ENCODE data around the gene PCLO. TPM values are rescaled to one million over a fixed set of nuclear protein-coding genes. Genes with fewer than 3 reads are reported as not detected.

PCLO gene, protein sequence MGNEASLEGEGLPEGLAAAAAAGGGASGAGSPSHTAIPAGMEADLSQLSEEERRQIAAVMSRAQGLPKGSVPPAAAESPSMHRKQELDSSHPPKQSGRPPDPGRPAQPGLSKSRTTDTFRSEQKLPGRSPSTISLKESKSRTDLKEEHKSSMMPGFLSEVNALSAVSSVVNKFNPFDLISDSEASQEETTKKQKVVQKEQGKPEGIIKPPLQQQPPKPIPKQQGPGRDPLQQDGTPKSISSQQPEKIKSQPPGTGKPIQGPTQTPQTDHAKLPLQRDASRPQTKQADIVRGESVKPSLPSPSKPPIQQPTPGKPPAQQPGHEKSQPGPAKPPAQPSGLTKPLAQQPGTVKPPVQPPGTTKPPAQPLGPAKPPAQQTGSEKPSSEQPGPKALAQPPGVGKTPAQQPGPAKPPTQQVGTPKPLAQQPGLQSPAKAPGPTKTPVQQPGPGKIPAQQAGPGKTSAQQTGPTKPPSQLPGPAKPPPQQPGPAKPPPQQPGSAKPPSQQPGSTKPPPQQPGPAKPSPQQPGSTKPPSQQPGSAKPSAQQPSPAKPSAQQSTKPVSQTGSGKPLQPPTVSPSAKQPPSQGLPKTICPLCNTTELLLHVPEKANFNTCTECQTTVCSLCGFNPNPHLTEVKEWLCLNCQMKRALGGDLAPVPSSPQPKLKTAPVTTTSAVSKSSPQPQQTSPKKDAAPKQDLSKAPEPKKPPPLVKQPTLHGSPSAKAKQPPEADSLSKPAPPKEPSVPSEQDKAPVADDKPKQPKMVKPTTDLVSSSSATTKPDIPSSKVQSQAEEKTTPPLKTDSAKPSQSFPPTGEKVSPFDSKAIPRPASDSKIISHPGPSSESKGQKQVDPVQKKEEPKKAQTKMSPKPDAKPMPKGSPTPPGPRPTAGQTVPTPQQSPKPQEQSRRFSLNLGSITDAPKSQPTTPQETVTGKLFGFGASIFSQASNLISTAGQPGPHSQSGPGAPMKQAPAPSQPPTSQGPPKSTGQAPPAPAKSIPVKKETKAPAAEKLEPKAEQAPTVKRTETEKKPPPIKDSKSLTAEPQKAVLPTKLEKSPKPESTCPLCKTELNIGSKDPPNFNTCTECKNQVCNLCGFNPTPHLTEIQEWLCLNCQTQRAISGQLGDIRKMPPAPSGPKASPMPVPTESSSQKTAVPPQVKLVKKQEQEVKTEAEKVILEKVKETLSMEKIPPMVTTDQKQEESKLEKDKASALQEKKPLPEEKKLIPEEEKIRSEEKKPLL (N-terminal part only)
- 0.38 and 0.57 TPM in 2 replicates for total RNA-seq (2014; rRNA removed; shearing (Covaris generic))

DNA sequence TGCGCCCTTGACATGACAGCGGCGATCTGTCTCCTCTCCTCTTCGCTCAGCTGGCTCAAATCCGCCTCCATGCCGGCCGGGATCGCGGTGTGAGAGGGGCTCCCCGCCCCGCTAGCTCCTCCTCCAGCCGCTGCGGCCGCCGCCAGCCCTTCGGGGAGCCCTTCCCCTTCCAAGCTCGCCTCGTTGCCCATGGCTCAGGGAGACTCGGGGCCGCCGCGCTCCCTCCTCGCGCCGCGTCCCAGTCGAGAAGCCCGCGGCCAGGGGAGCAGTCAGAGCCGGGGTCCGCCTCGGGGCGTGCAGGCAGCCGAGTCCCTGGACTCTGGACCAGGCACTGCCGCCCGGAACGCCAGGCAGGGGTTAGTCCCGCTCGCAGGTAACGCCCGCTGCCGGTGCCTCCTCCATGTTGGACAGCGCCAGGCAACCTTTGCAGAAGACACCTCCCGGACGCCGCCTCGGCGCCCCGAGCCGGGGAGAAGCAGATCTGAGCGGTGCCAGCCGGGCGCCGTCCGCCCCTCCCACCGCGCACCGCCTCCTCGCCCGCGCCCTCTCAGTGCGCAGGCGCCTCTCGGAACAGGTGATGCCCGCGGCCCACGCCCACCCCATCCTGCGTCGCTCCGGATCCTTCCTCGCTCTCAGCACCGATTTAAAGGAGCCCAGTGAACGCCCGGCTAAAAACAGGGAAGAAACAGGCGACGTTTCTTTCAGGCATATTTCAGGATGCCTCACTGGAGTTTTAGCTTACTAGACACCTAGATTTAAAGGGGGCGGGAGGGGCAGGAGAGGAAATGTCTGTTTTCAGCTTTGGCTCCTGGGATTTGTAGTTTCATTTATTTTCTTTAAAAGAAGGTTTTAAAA lies at the start of gene PCLO:
Gene PCLO, minus strand, starts transcription at position 483 of the 855 bp plus-strand sequence. Its CDS starts 292 bp downstream, at position 191.
- peak; percentile 96 for DNase-seq (ENCODE audit: low spot score)

DNA sequence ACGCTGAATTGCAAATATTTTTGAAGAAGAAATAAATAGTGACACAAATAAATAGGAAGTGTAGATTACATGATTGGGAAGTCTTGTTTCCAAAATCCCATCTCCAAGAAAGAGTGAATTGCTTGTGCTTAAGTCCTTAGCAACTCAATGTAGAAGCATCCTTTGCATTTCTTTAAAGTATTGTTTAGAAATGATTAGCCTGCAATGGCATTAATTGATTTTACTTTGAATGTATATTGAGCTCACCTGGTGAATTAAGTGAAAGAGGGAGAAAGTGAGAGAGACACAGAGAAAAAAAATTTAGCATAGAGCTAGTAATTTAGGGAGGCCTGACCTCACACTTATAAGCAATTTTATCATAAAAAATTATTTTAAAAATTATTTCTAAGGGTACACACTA lies 49.0 kb upstream of the PCLO start:
- DNase-seq (ENCODE audit: low spot score): no peak

- DNase-seq (ENCODE audit: low spot score): no peak
Observed at GRCh38 chr7:83210479-83210878, 47.8 kb upstream of the PCLO start.

- no peak for DNase-seq (ENCODE audit: low spot score)
Observed at GRCh38 chr7:83204715-83205114, 42.0 kb upstream of the PCLO start.

GRCh38 chr7:83201355-83201754 lies 38.7 kb upstream of the PCLO start:
- DNase-seq (ENCODE audit: low spot score): no peak

DNA sequence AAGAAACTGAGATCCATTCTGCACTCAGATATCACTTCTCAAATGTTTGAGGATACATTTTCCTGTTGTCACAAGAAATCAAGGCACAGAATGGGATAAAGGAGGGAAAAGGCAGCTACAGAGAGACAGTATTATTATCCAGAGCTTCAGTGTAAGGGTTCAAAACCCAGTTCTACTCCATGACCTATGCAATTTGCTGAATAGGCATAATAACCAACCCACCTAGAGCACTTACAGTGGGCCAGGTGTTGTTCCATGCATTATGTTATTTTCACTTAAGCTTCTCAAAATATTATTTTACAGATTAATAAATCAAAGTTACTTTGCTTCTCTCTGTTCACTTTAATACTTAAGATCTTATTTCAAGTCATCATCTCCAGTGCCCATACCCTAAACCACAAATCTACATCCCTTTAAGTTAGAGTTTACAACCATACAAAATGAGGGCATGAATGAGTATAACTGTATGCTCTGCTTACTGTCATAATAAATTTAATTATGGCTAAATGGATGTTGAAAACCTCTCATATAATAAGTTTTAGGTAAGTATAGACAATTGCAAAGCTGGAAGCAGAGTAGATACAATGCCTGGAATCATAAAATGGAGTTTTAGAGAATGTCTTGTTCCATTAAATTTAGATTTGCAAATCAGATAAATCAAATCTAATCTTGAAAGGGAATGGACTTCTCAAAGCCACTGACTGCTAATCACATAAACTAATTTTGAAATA lies 28.1 kb upstream of the PCLO start:
- DNase-seq (ENCODE audit: low spot score): no peak

GRCh38 chr7:83178796-83179195 lies 16.1 kb upstream of the PCLO start:
- no peak for DNase-seq (ENCODE audit: low spot score)

DNA sequence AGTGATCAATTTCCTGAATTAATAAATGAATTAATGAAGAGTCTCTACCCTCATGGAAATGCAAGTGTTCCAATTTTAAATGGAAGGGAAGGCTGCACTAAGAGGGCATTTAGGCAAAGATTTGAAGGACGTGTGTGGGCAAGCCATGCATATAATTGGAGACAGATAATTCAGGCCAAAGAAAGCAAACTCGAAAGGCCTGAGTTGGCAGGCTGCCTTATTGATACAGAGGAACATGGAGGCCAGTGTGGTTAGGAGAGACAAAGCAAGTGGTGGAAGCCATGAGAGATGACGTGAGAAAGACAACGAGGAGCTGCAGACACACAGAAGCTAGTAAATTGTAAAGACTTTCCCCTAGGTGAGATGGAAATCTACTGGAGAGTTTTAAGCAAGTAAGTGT lies 15.4 kb upstream of the PCLO start:
- no peak for DNase-seq (ENCODE audit: low spot score)

DNA sequence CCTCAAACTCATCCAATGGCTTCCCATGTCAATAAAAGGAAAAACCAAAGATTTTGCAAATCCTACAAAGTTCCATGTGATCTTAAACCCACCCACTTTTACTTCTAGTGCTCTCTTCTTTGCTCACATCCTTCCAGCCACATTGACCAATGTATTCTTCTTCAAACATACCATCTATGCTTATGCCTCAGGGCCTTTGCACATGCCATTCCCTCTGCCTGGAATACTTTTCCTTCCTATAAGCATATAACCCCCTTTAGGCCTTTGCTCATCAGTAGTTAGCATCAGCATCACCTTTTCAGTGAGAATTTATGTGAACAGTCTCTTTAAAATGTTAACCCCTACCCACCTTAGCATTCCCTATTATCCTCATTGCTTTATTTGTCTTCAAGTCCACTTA lies 11.0 kb upstream of the PCLO start:
- DNase-seq (ENCODE audit: low spot score): no peak

GRCh38 chr7:83166781-83167180 lies 4.1 kb upstream of the PCLO start:
- no peak for DNase-seq (ENCODE audit: low spot score)

DNA sequence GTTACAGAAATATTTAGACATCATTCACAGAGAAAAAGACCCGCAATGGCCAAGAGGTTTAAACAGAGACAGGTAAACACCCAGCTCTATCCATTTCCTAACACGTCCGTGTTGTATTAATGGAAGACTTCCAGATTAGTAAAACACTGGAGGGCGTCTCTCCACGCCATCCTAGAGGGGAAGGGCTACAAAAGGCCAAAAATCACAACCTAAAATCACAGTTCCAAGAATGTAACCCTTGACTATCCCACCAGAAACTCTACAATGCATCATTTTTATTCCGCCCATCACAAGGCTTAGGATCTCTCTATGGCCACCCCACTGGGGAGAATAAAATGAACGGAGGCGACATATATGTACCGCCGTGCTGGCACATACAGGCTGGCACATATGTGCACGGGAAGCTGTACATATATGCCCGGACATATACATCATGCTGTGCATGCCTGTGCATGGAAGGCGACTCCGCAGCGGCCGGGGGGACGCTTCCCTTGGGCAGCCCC lies 734 bp downstream of the PCLO start:
- peak; percentile 24 for DNase-seq (ENCODE audit: low spot score)

DNA sequence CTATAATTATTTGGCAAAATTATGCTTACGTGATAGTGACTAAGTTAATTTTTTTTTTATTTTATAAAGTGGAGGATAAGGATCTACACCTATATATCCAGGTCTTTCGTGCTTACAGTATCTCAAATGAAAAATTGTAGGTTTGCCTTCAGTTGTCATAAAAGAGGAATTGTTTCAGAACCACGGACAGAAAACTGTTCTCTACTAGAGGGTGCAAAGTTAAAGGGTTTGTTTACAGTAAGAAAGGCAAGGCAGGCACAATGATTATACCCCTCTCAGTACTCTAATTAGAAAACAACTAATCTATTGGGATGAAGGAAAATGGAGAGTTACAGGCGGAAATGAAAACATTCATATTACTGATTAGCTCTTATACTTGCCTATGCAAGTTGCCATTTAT lies 1.5 kb downstream of the PCLO start:
- no peak for DNase-seq (ENCODE audit: low spot score)

GRCh38 chr7:83159731-83160130 lies 3.0 kb downstream of the PCLO start:
- DNase-seq (ENCODE audit: low spot score): no peak

DNA sequence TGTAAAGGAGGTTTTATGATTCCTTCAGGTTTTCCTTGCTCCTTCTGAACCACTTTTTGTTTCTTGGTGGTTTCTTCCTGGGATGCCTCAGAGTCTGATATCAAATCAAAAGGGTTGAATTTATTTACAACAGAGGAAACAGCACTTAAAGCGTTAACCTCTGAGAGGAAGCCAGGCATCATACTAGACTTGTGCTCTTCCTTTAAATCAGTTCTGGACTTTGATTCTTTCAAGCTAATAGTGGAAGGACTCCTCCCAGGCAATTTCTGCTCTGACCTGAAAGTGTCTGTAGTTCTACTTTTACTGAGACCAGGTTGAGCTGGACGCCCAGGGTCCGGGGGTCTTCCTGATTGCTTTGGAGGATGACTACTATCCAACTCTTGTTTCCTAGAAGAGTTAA lies 6.7 kb downstream of the PCLO start:
- peak; percentile 12 for DNase-seq (ENCODE audit: low spot score)

DNA sequence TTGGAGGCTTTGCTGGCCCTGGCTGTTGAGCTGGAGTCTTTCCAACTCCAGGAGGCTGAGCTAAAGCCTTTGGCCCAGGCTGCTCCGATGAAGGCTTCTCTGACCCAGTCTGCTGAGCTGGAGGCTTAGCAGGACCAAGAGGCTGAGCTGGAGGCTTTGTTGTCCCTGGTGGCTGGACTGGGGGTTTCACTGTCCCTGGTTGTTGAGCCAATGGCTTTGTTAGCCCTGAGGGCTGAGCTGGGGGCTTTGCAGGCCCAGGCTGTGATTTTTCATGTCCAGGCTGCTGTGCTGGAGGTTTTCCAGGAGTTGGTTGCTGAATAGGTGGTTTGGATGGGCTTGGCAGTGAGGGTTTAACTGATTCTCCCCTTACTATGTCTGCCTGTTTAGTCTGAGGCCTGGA lies 7.3 kb downstream of the PCLO start:
- DNase-seq (ENCODE audit: low spot score): no peak

DNA sequence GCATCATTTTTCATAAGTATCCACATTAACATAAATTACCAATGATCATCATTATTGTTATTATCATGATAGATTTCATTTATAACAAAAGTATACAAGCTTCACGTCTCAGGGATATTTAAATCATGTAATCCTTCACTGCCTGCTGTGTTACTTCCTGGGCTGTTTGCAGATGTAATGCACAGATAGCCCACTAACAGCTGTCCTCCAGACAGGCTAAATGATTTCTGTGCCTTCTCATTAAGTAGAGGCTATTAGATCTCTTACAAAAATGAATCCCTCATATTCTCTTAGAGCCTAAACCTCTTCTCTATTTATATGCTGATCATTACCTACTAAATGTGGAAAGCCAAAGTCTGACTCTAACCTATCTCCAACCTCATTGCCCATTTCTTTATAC lies 9.3 kb downstream of the PCLO start:
- DNase-seq (ENCODE audit: low spot score): no peak

DNA sequence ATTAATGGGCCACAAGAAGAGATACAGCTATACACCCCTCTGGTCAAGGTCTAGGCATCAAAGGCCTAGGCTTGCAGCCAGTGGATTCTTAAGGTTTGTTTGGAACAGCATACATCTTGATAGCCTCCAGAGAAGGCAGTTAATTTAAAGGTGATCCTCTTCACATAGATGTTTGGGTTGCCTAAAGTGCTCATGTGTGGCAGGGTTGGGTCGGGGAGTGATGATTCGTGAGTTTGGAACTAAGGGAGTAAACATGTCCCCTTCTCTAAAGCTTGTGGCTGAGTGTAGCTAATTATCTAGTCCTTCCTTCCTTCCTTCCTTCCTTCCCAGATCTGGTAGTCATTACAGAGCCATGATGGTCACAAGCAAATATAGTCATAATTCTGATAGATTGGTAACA lies 12.4 kb downstream of the PCLO start:
- no peak for DNase-seq (ENCODE audit: low spot score)

DNA sequence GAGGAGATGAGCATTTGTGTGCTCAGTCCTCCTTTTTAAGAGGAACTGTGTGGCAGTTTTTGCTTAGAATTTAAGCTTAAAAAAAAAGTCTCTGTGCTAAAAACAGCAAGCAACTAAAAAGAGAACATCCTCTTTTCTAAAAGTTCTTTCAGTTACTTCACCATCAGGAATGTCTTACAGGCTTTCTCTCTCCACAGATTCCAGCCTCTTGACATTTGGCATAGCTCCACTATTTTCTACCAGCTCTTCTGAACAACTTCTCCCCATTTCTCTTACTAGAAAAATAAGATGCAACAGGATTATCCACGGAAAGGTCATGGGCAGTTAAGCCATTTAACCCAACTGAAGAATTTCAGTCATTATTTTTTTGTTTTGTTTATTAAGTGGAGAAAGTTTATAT lies 13.2 kb downstream of the PCLO start:
- DNase-seq (ENCODE audit: low spot score): no peak

DNA sequence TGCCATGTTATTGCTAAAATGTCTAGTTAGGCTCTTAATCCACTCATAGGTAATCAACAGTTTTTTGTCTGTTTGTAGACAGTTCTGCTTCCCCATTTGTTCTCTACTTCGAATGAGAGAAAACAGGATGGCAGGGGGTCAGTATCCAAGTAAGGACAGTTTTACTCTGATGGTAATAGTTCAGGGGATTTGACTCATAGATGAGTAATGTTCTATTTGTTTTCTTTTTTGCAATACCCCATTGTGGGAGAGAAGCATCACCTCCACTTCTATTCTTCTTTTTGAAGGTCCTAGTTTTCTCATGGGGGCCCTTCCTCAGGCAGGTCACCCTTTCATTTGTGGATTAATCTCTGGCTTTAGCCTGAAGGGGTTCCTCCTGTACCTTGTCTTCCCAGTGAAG lies 13.9 kb downstream of the PCLO start:
- DNase-seq (ENCODE audit: low spot score): no peak

DNA sequence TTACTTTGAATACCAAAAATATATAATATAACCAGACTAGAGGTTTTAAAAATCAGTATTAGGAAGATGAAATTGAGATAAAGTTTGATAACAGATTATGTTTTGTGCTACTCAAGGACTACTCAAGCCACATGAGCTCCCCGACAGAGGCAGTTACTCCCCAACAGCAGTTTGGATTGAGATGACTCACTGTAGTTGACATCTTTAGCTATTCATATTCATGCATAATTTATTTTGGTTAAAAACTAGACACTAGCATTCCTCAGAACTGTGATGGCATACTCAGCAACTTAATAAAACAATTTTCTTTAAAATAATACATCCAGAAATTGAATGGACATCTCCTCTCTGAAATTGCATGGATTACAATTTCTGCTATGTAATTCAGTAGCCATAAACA lies 19.6 kb downstream of the PCLO start:
- no peak for DNase-seq (ENCODE audit: low spot score)

All from HT-29 (cell line).